Endothelial cell of umbilical vein (primary cell): ENCODE results near the gene PLCD4.

ENCODE experiments used
- EZH2 ChIP-seq: IDR thresholded peaks from 2 replicates; pipeline ENCODE4 v1.6.1; 2012; ENCODE audit warnings: borderline replicate concordance, low read depth, mild to moderate bottlenecking, moderate library complexity, low read length, inconsistent platforms; ENCODE audit not compliant: severe bottlenecking
- FOS ChIP-seq: IDR thresholded peaks from 2 replicates; pipeline ENCODE4 v1.6.1; 2011; ENCODE audit warnings: mild to moderate bottlenecking, low read length, moderate library complexity, borderline replicate concordance; ENCODE audit not compliant: insufficient read depth
- JUN ChIP-seq: IDR thresholded peaks from 2 replicates; pipeline ENCODE4 v1.6.1; 2011; ENCODE audit warnings: borderline replicate concordance, low read depth; ENCODE audit not compliant: insufficient read length, insufficient read depth
- MYC ChIP-seq: IDR thresholded peaks from one replicate; pipeline ENCODE4 v1.6.1; 2011; ENCODE audit warnings: mild to moderate bottlenecking, low read depth, low read length
- POLR2A ChIP-seq: IDR thresholded peaks from 2 replicates; pipeline ENCODE4 v1.6.1; 2012; ENCODE audit warnings: low read depth, mild to moderate bottlenecking, control low read depth, low read length
- POLR2AphosphoS5 ChIP-seq: IDR thresholded peaks from 2 replicates; pipeline ENCODE4 v1.6.1; 2012; ENCODE audit warnings: low read depth, mild to moderate bottlenecking, control low read depth, low read length, moderate library complexity; ENCODE audit not compliant: insufficient read depth
- TF ChIP-seq, protein P1 (sequence below), 2 donors: IDR thresholded peaks; 1 replicate in 1 of 2; 2 replicates in 1 of 2; pipeline ENCODE4 v1.5.1; 2011; ENCODE audit warnings: low read length in 2 of 2, mild to moderate bottlenecking in 2 of 2, moderate library complexity in 2 of 2, control low read depth in 1 of 2, inconsistent platforms in 1 of 2, low read depth in 1 of 2; ENCODE audit not compliant: insufficient read depth in 1 of 2; ENCODE audit errors: extremely low read depth in 1 of 2
- TF ChIP-seq, protein P2 (sequence below): IDR thresholded peaks from 2 replicates; pipeline ENCODE4 v1.6.1; 2011; ENCODE audit not compliant: insufficient read depth, insufficient read length

DNA sequence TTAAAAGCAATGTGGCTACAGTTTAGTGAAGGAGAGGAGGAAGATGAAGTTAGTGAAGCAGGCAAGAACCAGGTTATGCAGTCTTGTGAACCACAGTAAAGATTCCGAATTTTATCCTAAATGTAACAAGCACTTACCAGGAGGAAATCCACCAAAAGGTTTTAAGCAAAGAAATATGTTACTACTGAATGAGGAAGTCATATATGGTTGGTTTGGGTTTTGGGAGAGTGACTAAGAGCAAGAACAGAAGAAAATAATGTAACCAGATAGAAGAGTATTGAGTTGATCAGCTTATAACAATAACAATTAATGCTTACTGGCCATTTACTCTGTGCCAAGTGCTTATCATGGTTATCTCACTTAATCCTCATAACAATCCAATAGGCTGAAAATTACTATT is 41.4 kb upstream of the PLCD4 start:
- TF ChIP-seq EZH2 (no peak), POLR2A (no peak), POLR2AphosphoS5 (no peak), JUN (no peak), MYC (no peak), FOS (no peak)
- TF ChIP-seq, protein P1, sequence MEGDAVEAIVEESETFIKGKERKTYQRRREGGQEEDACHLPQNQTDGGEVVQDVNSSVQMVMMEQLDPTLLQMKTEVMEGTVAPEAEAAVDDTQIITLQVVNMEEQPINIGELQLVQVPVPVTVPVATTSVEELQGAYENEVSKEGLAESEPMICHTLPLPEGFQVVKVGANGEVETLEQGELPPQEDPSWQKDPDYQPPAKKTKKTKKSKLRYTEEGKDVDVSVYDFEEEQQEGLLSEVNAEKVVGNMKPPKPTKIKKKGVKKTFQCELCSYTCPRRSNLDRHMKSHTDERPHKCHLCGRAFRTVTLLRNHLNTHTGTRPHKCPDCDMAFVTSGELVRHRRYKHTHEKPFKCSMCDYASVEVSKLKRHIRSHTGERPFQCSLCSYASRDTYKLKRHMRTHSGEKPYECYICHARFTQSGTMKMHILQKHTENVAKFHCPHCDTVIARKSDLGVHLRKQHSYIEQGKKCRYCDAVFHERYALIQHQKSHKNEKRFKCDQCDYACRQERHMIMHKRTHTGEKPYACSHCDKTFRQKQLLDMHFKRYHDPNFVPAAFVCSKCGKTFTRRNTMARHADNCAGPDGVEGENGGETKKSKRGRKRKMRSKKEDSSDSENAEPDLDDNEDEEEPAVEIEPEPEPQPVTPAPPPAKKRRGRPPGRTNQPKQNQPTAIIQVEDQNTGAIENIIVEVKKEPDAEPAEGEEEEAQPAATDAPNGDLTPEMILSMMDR (IDR thresholded peaks at IDR 0.05; ENCODE audit: extremely low read depth in 1 of 2, insufficient read depth in 1 of 2, low read depth in 1 of 2, low read length in 2 of 2), result no peak
- TF ChIP-seq, protein P2, sequence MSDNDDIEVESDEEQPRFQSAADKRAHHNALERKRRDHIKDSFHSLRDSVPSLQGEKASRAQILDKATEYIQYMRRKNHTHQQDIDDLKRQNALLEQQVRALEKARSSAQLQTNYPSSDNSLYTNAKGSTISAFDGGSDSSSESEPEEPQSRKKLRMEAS, result no peak
